Glomerular endothelial cell (primary cell): Measurements from ENCODE around the gene PAPPA. TPM values are rescaled to one million over a fixed set of nuclear protein-coding genes. Genes with fewer than 3 reads are reported as not detected.

Experiments
- DNase-seq: peaks from one replicate; pipeline ENCODE4 v3.0.0-alpha.2; 2011; ENCODE audit warnings: low read depth, low spot score; ENCODE audit errors: extremely low read depth
- total RNA-seq: library from RNA; depleted of rRNA; stranded (reverse); fragments of >200 nt; gene quantifications from 2 replicates; pipeline ENCODE4 v1.2.3, GENCODE V29; 2015

The PAPPA gene
- total RNA-seq, 1 donor from 2014 or later, result 13.1 TPM

DNA sequence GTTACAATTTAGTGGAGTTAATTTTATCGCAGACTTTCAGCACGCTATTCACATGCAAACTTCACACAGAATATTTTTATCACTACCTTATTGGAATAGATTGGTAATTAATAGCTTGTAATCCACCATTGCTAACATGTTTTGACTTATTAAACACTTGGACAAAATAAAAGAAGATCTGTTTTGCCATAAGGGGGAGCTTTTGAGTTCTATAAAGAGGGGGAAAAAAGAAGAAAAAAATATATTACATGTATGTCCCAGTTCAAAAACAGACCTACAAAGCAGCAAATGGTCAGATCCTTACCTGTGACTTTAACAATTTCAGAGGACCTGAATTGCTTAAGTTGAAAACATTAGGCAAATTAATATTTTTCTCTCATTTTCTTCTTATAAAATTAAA, 1.2 kb upstream of the PAPPA start:
- no peak for DNase-seq

- DNase-seq, result no peak
Observed at GRCh38 chr9:116152941-116153764, 438 bp upstream of the PAPPA start.

- no peak for DNase-seq
Observed at GRCh38 chr9:116154334-116154975, 864 bp downstream of the PAPPA start.

GRCh38 chr9:116154976-116155697, 1.5 kb downstream of the PAPPA start:
- DNase-seq, result no peak

- no peak for DNase-seq
Observed at GRCh38 chr9:116155698-116156039, 2.1 kb downstream of the PAPPA start.

DNA sequence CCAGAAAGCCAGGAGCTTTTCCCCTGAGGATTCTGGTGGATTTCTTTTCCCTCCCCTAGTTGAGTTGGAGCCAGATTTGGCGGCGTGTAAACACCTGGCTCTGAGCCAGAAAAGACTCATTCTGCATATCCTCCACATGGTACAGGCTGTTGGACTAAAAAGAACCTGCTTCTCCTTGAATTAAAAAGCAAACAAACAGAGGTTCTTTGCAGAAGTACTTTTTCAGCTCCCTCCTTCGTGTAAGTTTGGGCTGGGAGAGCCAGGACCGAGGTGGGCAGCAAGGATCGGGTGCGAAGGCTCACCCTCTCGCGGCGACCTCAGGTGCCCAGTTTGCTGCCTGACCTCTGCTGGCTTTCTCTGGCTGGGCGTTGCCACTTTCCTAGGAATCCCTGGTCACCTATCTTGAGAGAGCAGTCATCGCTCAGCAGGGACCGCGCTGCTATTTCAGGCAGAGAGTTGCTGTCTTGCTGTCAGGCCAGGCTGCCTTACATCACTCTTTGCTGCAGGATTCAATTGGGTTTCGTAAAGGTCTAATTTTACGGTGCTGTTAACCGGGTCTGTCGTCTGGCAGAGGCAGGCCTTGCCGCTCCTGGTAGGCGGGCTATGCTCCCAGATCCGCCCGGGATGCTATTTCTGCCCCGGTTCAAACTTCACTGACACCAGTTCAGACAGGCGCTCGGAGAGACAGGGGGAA, 3.2 kb downstream of the PAPPA start:
- no peak for DNase-seq

- no peak for DNase-seq
Observed at GRCh38 chr9:116157436-116158138, 4.0 kb downstream of the PAPPA start.

DNA sequence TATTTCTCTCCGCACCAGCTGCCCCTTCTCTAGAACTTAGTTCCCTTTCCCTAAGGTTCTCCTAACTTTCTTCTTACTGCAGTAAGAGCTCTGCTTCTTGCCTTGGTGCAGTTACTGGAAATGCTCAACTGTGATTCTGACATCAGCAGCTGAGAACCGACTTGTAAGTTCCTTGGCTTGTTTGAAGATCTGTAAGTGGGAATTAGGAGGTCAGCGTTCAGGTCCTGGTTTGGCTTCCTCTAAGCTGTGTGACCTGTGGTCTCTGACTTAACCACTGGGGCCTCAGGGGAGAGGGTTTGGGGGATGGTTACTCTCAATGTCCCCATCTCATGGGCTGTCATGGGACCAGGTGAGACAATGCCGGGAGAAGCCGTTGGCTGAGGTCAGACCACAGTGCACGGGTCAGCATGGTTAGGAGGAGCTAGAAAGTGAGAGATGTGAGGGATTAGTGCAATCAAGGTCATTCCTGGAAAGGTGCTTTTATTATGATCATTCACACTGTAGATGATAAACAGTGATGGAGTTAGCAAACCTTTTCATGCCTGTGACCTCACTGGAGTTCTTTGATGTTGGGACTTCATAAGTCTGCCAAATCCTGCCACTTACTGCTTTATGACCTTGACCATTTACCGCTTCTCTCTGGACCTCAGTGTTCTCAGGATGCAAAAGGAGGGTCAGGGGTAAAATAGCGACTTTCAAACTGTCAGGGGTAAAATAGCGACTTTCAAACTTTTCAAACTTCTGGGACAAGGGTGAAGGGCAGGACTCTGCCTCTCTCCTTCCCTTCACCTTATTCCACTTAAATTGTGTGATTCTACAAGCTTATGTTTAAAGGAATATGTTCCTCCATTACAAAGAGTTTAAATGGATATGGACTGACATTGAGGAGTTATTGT, 7.3 kb downstream of the PAPPA start:
- no peak for DNase-seq

GRCh38 chr9:116162241-116162781, 8.7 kb downstream of the PAPPA start:
- no peak for DNase-seq

GRCh38 chr9:116163293-116164055, 9.9 kb downstream of the PAPPA start:
- no peak for DNase-seq

GRCh38 chr9:116165912-116166311, 12.3 kb downstream of the PAPPA start:
- no peak for DNase-seq

- no peak for DNase-seq
Observed at GRCh38 chr9:116166713-116167112, 13.1 kb downstream of the PAPPA start.

- DNase-seq, result no peak
Observed at GRCh38 chr9:116168231-116168630, 14.6 kb downstream of the PAPPA start.

GRCh38 chr9:116172216-116172615, 18.6 kb downstream of the PAPPA start:
- no peak for DNase-seq

GRCh38 chr9:116174347-116174746, 20.8 kb downstream of the PAPPA start:
- DNase-seq, result no peak

- DNase-seq, result no peak
Observed at GRCh38 chr9:116175614-116176013, 22.0 kb downstream of the PAPPA start.

DNA sequence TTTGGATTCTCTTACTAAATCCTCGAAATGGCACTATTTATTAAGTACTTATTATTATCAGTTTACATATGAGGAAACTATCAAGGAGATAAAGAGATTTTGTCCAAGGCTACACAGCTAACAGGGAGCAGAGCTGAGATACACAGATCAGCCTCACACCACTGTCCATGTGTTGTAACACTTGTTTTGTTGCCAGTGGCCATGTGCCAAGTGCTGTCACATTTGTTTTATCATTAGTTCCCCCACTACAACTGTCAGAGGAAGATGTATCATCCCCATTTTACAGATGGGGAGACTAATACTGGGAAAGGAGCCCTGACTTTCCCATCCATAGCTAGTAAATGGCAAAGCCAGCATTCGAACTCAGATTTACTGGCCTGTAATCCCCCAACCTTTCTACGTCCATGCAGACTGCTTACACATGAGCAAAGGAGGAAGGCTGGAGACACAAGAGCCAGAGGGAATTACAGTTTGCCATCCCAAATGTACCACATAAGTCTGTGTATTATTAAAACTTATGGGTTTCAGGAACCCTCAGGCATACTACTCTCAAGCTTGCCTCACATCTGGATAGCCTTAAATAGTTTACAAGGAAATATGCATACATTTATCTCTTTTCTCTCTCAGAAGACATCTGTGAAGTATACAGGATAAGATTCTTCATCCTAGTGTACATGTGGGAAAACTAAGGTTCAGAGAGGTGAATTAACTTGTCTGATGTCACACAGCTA, 25.1 kb downstream of the PAPPA start:
- no peak for DNase-seq

DNA sequence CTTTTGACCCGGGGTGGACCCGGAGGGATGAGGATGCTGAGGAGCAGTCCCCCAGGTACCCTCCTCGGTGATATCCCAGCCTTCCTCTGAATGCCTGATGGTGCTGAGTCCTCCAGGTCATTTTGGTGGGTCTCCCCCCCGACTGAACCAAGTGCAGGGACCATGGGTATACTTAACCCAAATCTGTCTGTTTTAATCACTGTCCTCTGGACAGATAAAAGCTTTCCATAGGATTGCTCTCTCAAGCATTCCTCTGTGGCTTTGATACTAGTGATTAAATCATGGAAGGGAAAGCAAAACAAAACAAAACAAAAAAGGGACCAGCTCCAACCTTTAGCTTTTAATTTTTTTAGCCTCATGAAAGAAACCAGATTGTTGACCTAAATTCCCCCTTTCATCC, 26.0 kb downstream of the PAPPA start:
- DNase-seq, result no peak
